OCI-LY3 (cell line): Measurements from ENCODE around the gene SLC5A1.
A peak's percentile ranks its signal among the peaks of the same experiment; 100 is the strongest.

Experiments
- EZH2phosphoT487 ChIP-seq: fragments of 200-600 bp; shearing (Covaris generic); IDR thresholded peaks from 2 replicates; pipeline ENCODE4 v1.6.1; 2018; ENCODE audit warnings: antibody characterized with exemption, mixed run types, low read depth
- TF ChIP-seq, protein P1 (sequence below): fragments of 200-600, 300-600 bp; sonication (generic); IDR thresholded peaks from 2 replicates; pipeline ENCODE4 v1.5.1; 2014; ENCODE audit warnings: antibody characterized with exemption, low read length, low read depth

DNA sequence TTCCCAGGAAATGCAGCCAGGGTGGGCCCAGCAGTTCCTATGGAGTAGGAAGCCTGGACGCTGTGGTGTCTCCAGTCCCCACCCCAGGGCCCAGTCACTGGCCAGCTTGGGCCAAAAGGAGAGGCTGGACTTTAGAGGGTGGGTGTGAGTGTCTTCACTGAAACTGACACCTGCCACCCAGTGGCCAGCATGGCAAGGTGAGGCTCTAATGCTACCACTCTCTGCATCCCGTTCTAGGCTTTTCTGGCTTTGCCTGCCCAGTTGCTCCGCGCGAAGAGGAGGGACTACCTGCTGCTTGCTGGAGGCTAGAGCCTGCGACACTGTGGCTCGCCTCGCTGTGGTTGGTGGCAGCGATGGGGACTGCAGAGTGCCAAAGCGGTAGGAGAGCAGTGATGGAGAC lies 80.6 kb downstream of the SLC5A1 start:
- TF ChIP-seq, protein P1, sequence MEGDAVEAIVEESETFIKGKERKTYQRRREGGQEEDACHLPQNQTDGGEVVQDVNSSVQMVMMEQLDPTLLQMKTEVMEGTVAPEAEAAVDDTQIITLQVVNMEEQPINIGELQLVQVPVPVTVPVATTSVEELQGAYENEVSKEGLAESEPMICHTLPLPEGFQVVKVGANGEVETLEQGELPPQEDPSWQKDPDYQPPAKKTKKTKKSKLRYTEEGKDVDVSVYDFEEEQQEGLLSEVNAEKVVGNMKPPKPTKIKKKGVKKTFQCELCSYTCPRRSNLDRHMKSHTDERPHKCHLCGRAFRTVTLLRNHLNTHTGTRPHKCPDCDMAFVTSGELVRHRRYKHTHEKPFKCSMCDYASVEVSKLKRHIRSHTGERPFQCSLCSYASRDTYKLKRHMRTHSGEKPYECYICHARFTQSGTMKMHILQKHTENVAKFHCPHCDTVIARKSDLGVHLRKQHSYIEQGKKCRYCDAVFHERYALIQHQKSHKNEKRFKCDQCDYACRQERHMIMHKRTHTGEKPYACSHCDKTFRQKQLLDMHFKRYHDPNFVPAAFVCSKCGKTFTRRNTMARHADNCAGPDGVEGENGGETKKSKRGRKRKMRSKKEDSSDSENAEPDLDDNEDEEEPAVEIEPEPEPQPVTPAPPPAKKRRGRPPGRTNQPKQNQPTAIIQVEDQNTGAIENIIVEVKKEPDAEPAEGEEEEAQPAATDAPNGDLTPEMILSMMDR = peak; percentile 39
- TF ChIP-seq EZH2phosphoT487 = no peak
